CD14-positive monocyte (primary cell): Measurements from ENCODE around the gene IL1RL1. TPM values are rescaled to one million over a fixed set of nuclear protein-coding genes. Genes with fewer than 3 reads are reported as not detected.
A peak's percentile ranks its signal among the peaks of the same experiment; 100 is the strongest.

Experiments
- DNase-seq, 3 donors: peaks; one replicate each; pipeline ENCODE4 v3.0.0-alpha.2; 2011 to 2022
- H2AFZ ChIP-seq: 2 replicates; pipeline ENCODE4 v1.6.0; 2012; ENCODE audit warnings: mild to moderate bottlenecking, low read depth, low read length, inconsistent platforms; ENCODE audit not compliant: insufficient read depth, poor library complexity, severe bottlenecking
- H3K27ac ChIP-seq, 2 donors: 1 replicate in 1 of 2; 2 replicates in 1 of 2; pipeline ENCODE4 v1.5.1; 2012 to 2013; ENCODE audit warnings: low read length in 2 of 2, control low read depth in 1 of 2, inconsistent platforms in 1 of 2, low read depth in 1 of 2, mild to moderate bottlenecking in 1 of 2
- H3K27me3 ChIP-seq, 2 donors: one replicate each; pipeline versions ENCODE4 v1.6.0 to v1.6.1; 2011 to 2013; ENCODE audit warnings: low read length in 2 of 2; ENCODE audit not compliant: control insufficient read depth in 2 of 2, insufficient read depth in 2 of 2
- H3K36me3 ChIP-seq, 2 donors: replicated peaks in 1 of 2; 1 replicate in 1 of 2; 2 replicates in 1 of 2; pipeline versions ENCODE4 v1.5.1 to v1.6.1; 2012 to 2013; ENCODE audit warnings: low read length in 2 of 2, control low read depth in 1 of 2, inconsistent platforms in 1 of 2, mild to moderate bottlenecking in 1 of 2; ENCODE audit not compliant: insufficient read depth in 2 of 2, control insufficient read depth in 1 of 2
- H3K4me1 ChIP-seq, 2 donors: 1 replicate in 1 of 2; 2 replicates in 1 of 2; pipeline versions ENCODE4 v1.5.1 to v1.6.1; 2012 to 2013; ENCODE audit warnings: low read length in 2 of 2, control low read depth in 1 of 2, inconsistent platforms in 1 of 2, mild to moderate bottlenecking in 1 of 2, moderate library complexity in 1 of 2; ENCODE audit not compliant: insufficient read depth in 2 of 2, control insufficient read depth in 1 of 2
- H3K4me2 ChIP-seq: replicated peaks from 2 replicates; pipeline ENCODE3; 2012; ENCODE audit warnings: low read length, moderate library complexity, mild to moderate bottlenecking; ENCODE audit not compliant: poor library complexity, severe bottlenecking; ENCODE audit errors: extremely low read depth
- H3K4me3 ChIP-seq, 3 experiments: fragments of 200-600 bp in 1 of 3; sonication (generic) in 1 of 3; replicated peaks in 1 of 3; 1 replicate in 2 of 3; 2 replicates in 1 of 3; pipeline ENCODE4 v1.5.1; 2011 to 2013; ENCODE audit warnings: low read length in 3 of 3, mild to moderate bottlenecking in 3 of 3, control low read depth in 2 of 3, low read depth in 2 of 3, inconsistent platforms in 1 of 3, moderate library complexity in 1 of 3
- H3K79me2 ChIP-seq: 2 replicates; pipeline ENCODE4 v1.6.0; 2012; ENCODE audit warnings: mild to moderate bottlenecking, control low read depth, inconsistent platforms, low read length, moderate library complexity; ENCODE audit not compliant: insufficient read depth
- H3K9ac ChIP-seq: 2 replicates; pipeline ENCODE4 v1.6.0; 2017; ENCODE audit warnings: low read length, mild to moderate bottlenecking; ENCODE audit not compliant: insufficient read depth, poor library complexity, severe bottlenecking
- H3K9me3 ChIP-seq, 2 donors: replicated peaks in 1 of 2; 1 replicate in 1 of 2; 2 replicates in 1 of 2; pipeline versions ENCODE4 v1.5.1 to v1.6.1; 2012 to 2013; ENCODE audit warnings: low read length in 2 of 2, control low read depth in 1 of 2; ENCODE audit not compliant: control insufficient read depth in 1 of 2, insufficient read depth in 1 of 2
- H4K20me1 ChIP-seq: 2 replicates; pipeline ENCODE4 v1.6.0; 2012; ENCODE audit warnings: mild to moderate bottlenecking, low read length, control low read depth, moderate library complexity; ENCODE audit not compliant: insufficient read depth
- H3K27ac Mint-ChIP-seq, 7 donors: one replicate each; pipeline ENCODE4 v1.8.0; 2020; ENCODE audit warnings: mild to moderate bottlenecking in 7 of 7, mixed read lengths in 7 of 7, moderate library complexity in 6 of 7, inconsistent platforms in 2 of 7
- H3K27me3 Mint-ChIP-seq, 3 donors: one replicate each; pipeline ENCODE4 v1.8.0; 2021 to 2022; ENCODE audit warnings: low read depth in 3 of 3, mild to moderate bottlenecking in 3 of 3, mixed read lengths in 3 of 3, moderate library complexity in 3 of 3, inconsistent platforms in 1 of 3
- H3K36me3 Mint-ChIP-seq, 2 donors: one replicate each; pipeline ENCODE4 v1.8.0; 2020; ENCODE audit warnings: mixed read lengths in 2 of 2, inconsistent platforms in 1 of 2, mild to moderate bottlenecking in 1 of 2
- H3K4me1 Mint-ChIP-seq: one replicate; pipeline ENCODE4 v1.8.0; 2020; ENCODE audit warnings: mild to moderate bottlenecking, mixed read lengths
- H3K4me3 Mint-ChIP-seq, 2 donors: one replicate each; pipeline ENCODE4 v1.8.0; 2020; ENCODE audit warnings: mild to moderate bottlenecking in 2 of 2, mixed read lengths in 2 of 2, moderate library complexity in 1 of 2
- H3K9me3 Mint-ChIP-seq, 7 donors: one replicate each; pipeline ENCODE4 v1.8.0; 2020 to 2022; ENCODE audit warnings: mixed read lengths in 7 of 7, mild to moderate bottlenecking in 6 of 7, moderate library complexity in 6 of 7, inconsistent platforms in 2 of 7
- CTCF ChIP-seq: fragments of 200-600 bp; IDR thresholded peaks from one replicate; pipeline ENCODE4 v1.8.0; 2022; ENCODE audit warnings: antibody characterized with exemption, mild to moderate bottlenecking
- WGBS: methylation state at CpG from one replicate; pipeline ENCODE4 v1.1.5; 2013; ENCODE audit warnings: missing lambda C conversion rate; ENCODE audit not compliant: insufficient coverage; 5-methylcytosine and 5-hydroxymethylcytosine counted together
- intact Hi-C, 2 donors: fragments of 100-400 bp; cut with micrococcal nuclease; formaldehyde crosslinking; loops; one replicate each; pipeline versions ENCODE4 v1.15.0 to v1.15.1; 2023
- polyA plus RNA-seq, 3 donors: library from polyadenylated mRNA; depleted of rRNA in 1 of 3; unstranded in 2 of 3; stranded (reverse) in 1 of 3; fragments of 300-500 nt in 2 of 3; fragments of >200 nt in 1 of 3; fragmentation: Illumina TruSeq in 2 of 3; gene quantifications; 1 replicate in 2 of 3; 2 replicates in 1 of 3; pipeline ENCODE4 v1.2.3, GENCODE V29; 2012 to 2021

The IL1RL1 gene
- polyA plus RNA-seq, 3 donors, result not detected

GRCh38 chr2:102356381-102356712 is 45.0 kb downstream of the IL1RL1 start:
- H3K9me3 Mint-ChIP-seq, result peaks cover 0 to 4% (median 0%) of the 10 kb centered on the region in 7 donors
- intact Hi-C loops, result loop anchor here (5.0 kb wide), 2 partner anchors 104 to 109 kb away; no protein-coding TSS in a partner anchor

GRCh38 chr2:102356741-102357140 is 45.4 kb downstream of the IL1RL1 start:
- peaks cover 21% of the 10 kb centered on the region for H3K4me1 Mint-ChIP-seq
- Histone ChIP-seq H3K27ac (no peak overlapping the region), H4K20me1 (no peaks in the 10 kb centered on the region), H3K9me3 (no peaks in the 10 kb centered on the region), H3K27me3 (peaks cover 12 to 22% of the 10 kb centered on the region in 2 donors), H3K4me3 (no peak overlapping the region), H3K36me3 (no peaks in the 10 kb centered on the region), H3K4me2 (no peak overlapping the region), H3K9ac (no peak overlapping the region), H2AFZ (no peak overlapping the region), H3K4me1 (peaks cover 21 to 33% of the 10 kb centered on the region in 2 donors), H3K79me2 (no peaks in the 10 kb centered on the region)
- peak overlapping the region in 1 of 2 donors; percentile 93 for H3K4me3 Mint-ChIP-seq
- no peak for TF ChIP-seq CTCF
- peaks cover 27 to 35% (median 33%) of the 10 kb centered on the region in 3 donors for H3K27me3 Mint-ChIP-seq
- intact Hi-C loops, result loop anchor here (5.0 kb wide), 2 partner anchors 104 to 109 kb away; no protein-coding TSS in a partner anchor
- DNase-seq, result no peak
- H3K27ac Mint-ChIP-seq, result no peak overlapping the region
- no peaks in the 10 kb centered on the region for H3K36me3 Mint-ChIP-seq
- peaks cover 0 to 4% (median 0%) of the 10 kb centered on the region in 7 donors for H3K9me3 Mint-ChIP-seq
- 86% methylated on average over 1 of the region's 2 CpGs for WGBS

More at GRCh38 chr2:102356381-102356712, 45.0 kb downstream of the IL1RL1 start:
- H3K27ac ChIP-seq, result no peak overlapping the region
- no peak for DNase-seq
- no peaks in the 10 kb centered on the region for H4K20me1 ChIP-seq
- peak overlapping the region; percentile 78 to 93 for H3K4me3 Mint-ChIP-seq
- peak overlapping the region; percentile 77 for H3K4me2 ChIP-seq
- WGBS, result no CpG with 5 or more reads among the region's 7 CpGs
- H3K79me2 ChIP-seq, result no peaks in the 10 kb centered on the region
- peaks cover 27 to 38% (median 33%) of the 10 kb centered on the region in 3 donors for H3K27me3 Mint-ChIP-seq
- peaks cover 21 to 33% of the 10 kb centered on the region in 2 donors for H3K4me1 ChIP-seq
- peak overlapping the region in 1 of 3 experiments; percentile 72 for H3K4me3 ChIP-seq
- H3K36me3 Mint-ChIP-seq, result no peaks in the 10 kb centered on the region
- no peak overlapping the region for H3K27ac Mint-ChIP-seq
- H3K36me3 ChIP-seq, result no peaks in the 10 kb centered on the region
- no peaks in the 10 kb centered on the region for H3K9me3 ChIP-seq
- TF ChIP-seq CTCF, result no peak
- H3K4me1 Mint-ChIP-seq, result peaks cover 21% of the 10 kb centered on the region
- peaks cover 14 to 22% of the 10 kb centered on the region in 2 donors for H3K27me3 ChIP-seq
- H3K9ac ChIP-seq, result peak overlapping the region; percentile 59
- peak overlapping the region; percentile 72 for H2AFZ ChIP-seq
